HUES64 (cell line): ENCODE measurements around the gene GALNS.

ENCODE experiments used
- H3K27ac ChIP-seq: 2 replicates; pipeline ENCODE4 v1.7.0; 2013; ENCODE audit warnings: low read depth, low read length, inconsistent platforms
- H3K27me3 ChIP-seq: 2 replicates; pipeline ENCODE4 v1.6.1; 2013; ENCODE audit warnings: mild to moderate bottlenecking, low read length; ENCODE audit not compliant: insufficient read depth
- H3K36me3 ChIP-seq: 2 replicates; pipeline ENCODE4 v1.6.1; 2013; ENCODE audit warnings: mild to moderate bottlenecking, low read length; ENCODE audit not compliant: insufficient read depth
- H3K4me1 ChIP-seq: 2 replicates; pipeline ENCODE4 v1.6.1; 2013; ENCODE audit warnings: mild to moderate bottlenecking, low read length, moderate library complexity; ENCODE audit not compliant: insufficient read depth
- H3K4me3 ChIP-seq: 2 replicates; pipeline ENCODE4 v1.5.1; 2013; ENCODE audit warnings: mild to moderate bottlenecking, low read length, moderate library complexity
- H3K9ac ChIP-seq: 2 replicates; pipeline ENCODE4 v1.6.1; 2013; ENCODE audit warnings: mild to moderate bottlenecking, low read depth, low read length
- H3K9me3 ChIP-seq: 2 replicates; pipeline ENCODE4 v1.6.1; 2013; ENCODE audit warnings: low read depth, low read length; ENCODE audit not compliant: insufficient read depth
- WGBS: fragments of 150-250, 120-280 bp; methylation state at CpG from one replicate; pipeline ENCODE4 v1.1.7; 2013; ENCODE audit warnings: missing lambda C conversion rate; 5-methylcytosine and 5-hydroxymethylcytosine counted together

GALNS gene

GRCh38 chr16:88850531-88851199 lies 6.1 kb downstream of the GALNS start:
- Histone ChIP-seq H3K4me3 (no peak overlapping the region), H3K9ac (no peak overlapping the region), H3K36me3 (peaks cover 3% of the 10 kb centered on the region; the same call in 1 of the 2 replicates), H3K27me3 (no peaks in the 10 kb centered on the region), H3K27ac (no peak overlapping the region), H3K4me1 (no peaks in the 10 kb centered on the region; the same call in 1 of the 2 replicates), H3K9me3 (no peaks in the 10 kb centered on the region)
- WGBS, result 93% methylated on average over 33 of the region's 33 CpGs

GRCh38 chr16:88848557-88848956 lies 8.2 kb downstream of the GALNS start:
- Histone ChIP-seq H3K9ac (no peak overlapping the region), H3K4me1 (no peaks in the 10 kb centered on the region), H3K27me3 (no peaks in the 10 kb centered on the region), H3K9me3 (no peaks in the 10 kb centered on the region), H3K27ac (no peak overlapping the region), H3K4me3 (no peak overlapping the region), H3K36me3 (peaks cover 3% of the 10 kb centered on the region; the same call in 1 of the 2 replicates)
- WGBS, result 92% methylated on average over 21 of the region's 21 CpGs

GRCh38 chr16:88847654-88848053 lies 9.1 kb downstream of the GALNS start:
- H3K9ac ChIP-seq, result no peak overlapping the region

GRCh38 chr16:88846088-88846487 lies 10.7 kb downstream of the GALNS start:
- Histone ChIP-seq H3K9me3 (no peaks in the 10 kb centered on the region), H3K9ac (no peak overlapping the region), H3K36me3 (peaks cover 3% of the 10 kb centered on the region; the same call in 1 of the 2 replicates), H3K4me3 (no peak overlapping the region), H3K27ac (no peak overlapping the region), H3K4me1 (no peaks in the 10 kb centered on the region), H3K27me3 (no peaks in the 10 kb centered on the region)
- 96% methylated on average over 9 of the region's 9 CpGs for WGBS

More at GRCh38 chr16:88847654-88848053, 9.1 kb downstream of the GALNS start:
- no peaks in the 10 kb centered on the region for H3K9me3 ChIP-seq
- H3K27me3 ChIP-seq, result no peaks in the 10 kb centered on the region
- H3K36me3 ChIP-seq, result peaks cover 3% of the 10 kb centered on the region; the same call in 1 of the 2 replicates
- WGBS, result 93% methylated on average over 18 of the region's 18 CpGs
- H3K4me1 ChIP-seq, result no peaks in the 10 kb centered on the region
- no peak overlapping the region for H3K4me3 ChIP-seq
- no peak overlapping the region for H3K27ac ChIP-seq

- Histone ChIP-seq H3K9me3 (no peaks in the 10 kb centered on the region), H3K27me3 (no peaks in the 10 kb centered on the region), H3K4me3 (no peak overlapping the region), H3K9ac (no peak overlapping the region), H3K27ac (no peak overlapping the region), H3K36me3 (peaks cover 10% of the 10 kb centered on the region), H3K4me1 (no peaks in the 10 kb centered on the region)
- WGBS, result 82% methylated on average over 11 of the region's 11 CpGs
Measured at GRCh38 chr16:88844419-88845036, 12.2 kb downstream of the GALNS start.

GRCh38 chr16:88843256-88843655 lies 13.5 kb downstream of the GALNS start:
- H3K27ac ChIP-seq, result no peak overlapping the region
- no peaks in the 10 kb centered on the region for H3K4me1 ChIP-seq
- no peak overlapping the region for H3K4me3 ChIP-seq
- peaks cover 13% of the 10 kb centered on the region for H3K36me3 ChIP-seq
- H3K9me3 ChIP-seq, result no peaks in the 10 kb centered on the region
- H3K9ac ChIP-seq, result no peak overlapping the region
- WGBS, result 91% methylated on average over 20 of the region's 20 CpGs
- no peaks in the 10 kb centered on the region for H3K27me3 ChIP-seq

- Histone ChIP-seq H3K36me3 (peaks cover 13% of the 10 kb centered on the region), H3K4me3 (no peak overlapping the region), H3K4me1 (no peaks in the 10 kb centered on the region), H3K27me3 (no peaks in the 10 kb centered on the region), H3K9ac (no peak overlapping the region), H3K27ac (no peak overlapping the region), H3K9me3 (no peaks in the 10 kb centered on the region)
- 94% methylated on average over 25 of the region's 25 CpGs for WGBS
Measured at GRCh38 chr16:88842806-88843205, 13.9 kb downstream of the GALNS start.

- Histone ChIP-seq H3K27me3 (no peaks in the 10 kb centered on the region), H3K27ac (no peak overlapping the region), H3K9ac (no peak overlapping the region), H3K4me3 (no peak overlapping the region), H3K9me3 (no peaks in the 10 kb centered on the region), H3K4me1 (no peaks in the 10 kb centered on the region), H3K36me3 (peaks cover 13% of the 10 kb centered on the region)
- 91% methylated on average over 15 of the region's 15 CpGs for WGBS
Measured at GRCh38 chr16:88842308-88842756, 14.4 kb downstream of the GALNS start.

- Histone ChIP-seq H3K4me3 (no peak overlapping the region), H3K36me3 (peaks cover 13% of the 10 kb centered on the region), H3K27ac (no peak overlapping the region), H3K4me1 (no peaks in the 10 kb centered on the region), H3K9ac (no peak overlapping the region), H3K9me3 (no peaks in the 10 kb centered on the region), H3K27me3 (no peaks in the 10 kb centered on the region)
- WGBS, result 95% methylated on average over 40 of the region's 40 CpGs
Measured at GRCh38 chr16:88841521-88842307, 15.0 kb downstream of the GALNS start.

- peaks cover 13% of the 10 kb centered on the region for H3K36me3 ChIP-seq
Measured at GRCh38 chr16:88840600-88841215, 16.0 kb downstream of the GALNS start.

More at GRCh38 chr16:88840600-88841215, 16.0 kb downstream of the GALNS start:
- no peak overlapping the region for H3K9ac ChIP-seq
- H3K4me3 ChIP-seq, result no peak overlapping the region
- no peaks in the 10 kb centered on the region for H3K9me3 ChIP-seq
- H3K4me1 ChIP-seq, result no peaks in the 10 kb centered on the region
- H3K27me3 ChIP-seq, result no peaks in the 10 kb centered on the region
- 94% methylated on average over 30 of the region's 30 CpGs for WGBS
- no peak overlapping the region for H3K27ac ChIP-seq
